HuH-7 (cell line): Measurements from ENCODE around the gene LEKR1.
"Not testable (repeated sequence)": the region's sequence is repeated elsewhere in the genome, so short reads cannot be mapped to it uniquely, and the experiment has no call there.

Source experiments
- DNase-seq: peaks from one replicate; pipeline ENCODE4 v3.0.0; 2011; ENCODE audit warnings: low spot score

Gene LEKR1

DNA sequence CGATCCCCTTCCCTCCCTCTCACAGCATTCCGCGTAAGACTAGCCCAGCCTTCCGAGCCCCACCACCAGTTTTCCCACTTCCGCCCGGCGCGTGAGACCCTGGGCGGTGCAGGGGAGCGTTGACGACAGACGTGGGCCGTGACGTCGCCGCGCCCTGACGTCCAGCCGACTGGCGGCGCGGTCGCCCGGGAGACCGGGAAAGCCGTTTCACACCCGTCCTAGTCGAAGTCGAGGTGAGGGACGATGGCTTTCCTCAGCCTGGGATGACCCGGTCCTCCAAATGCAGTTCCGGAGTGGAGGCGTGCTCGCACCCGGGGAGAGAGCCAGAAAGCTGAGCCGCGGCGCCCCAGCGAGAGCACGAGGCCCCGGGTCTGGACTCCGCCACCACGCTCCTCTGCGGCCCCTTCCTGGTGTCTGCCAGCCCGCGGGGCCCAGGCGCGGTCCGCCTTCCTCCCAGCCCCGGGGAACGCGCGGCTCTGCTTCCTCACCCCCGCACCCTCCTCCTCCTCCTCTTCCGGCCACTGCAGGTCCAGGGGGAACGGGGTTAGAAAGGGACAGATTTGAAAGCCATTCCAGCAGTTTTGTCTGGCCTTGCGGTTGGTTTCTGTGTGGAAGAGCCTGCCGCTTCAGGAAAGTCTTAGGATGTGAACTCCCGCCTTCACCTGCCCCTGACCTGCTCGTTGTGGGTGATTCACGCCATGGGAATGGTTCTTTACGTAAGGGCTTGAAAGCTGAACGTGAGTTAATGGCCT, at the start of gene LEKR1:
Gene LEKR1 (plus strand): TSS at position 210 of the 752 bp plus-strand sequence. CDS start 2,977 bp downstream, outside the sequence.
- peak; percentile 77 for DNase-seq

DNA sequence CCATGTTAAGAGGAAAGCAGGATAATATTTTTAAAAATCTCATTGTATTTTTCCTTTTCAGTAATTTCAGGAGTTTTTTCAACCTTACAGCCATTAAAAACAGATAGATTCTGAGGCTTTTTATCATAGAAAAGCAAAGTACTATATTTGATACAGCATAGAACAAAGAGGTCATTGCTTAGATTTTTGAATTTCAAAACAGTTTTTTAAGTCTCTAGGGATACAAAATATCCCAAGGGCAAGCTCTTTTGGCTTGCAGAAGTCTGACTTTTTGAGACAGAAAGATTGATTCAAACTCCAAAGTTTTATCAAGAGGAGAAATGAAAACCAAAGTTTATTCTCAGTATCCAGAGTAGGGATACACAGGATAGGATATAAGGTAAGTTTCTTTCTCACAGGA, 49.3 kb upstream of the LEKR1 start:
- no peak for DNase-seq

DNA sequence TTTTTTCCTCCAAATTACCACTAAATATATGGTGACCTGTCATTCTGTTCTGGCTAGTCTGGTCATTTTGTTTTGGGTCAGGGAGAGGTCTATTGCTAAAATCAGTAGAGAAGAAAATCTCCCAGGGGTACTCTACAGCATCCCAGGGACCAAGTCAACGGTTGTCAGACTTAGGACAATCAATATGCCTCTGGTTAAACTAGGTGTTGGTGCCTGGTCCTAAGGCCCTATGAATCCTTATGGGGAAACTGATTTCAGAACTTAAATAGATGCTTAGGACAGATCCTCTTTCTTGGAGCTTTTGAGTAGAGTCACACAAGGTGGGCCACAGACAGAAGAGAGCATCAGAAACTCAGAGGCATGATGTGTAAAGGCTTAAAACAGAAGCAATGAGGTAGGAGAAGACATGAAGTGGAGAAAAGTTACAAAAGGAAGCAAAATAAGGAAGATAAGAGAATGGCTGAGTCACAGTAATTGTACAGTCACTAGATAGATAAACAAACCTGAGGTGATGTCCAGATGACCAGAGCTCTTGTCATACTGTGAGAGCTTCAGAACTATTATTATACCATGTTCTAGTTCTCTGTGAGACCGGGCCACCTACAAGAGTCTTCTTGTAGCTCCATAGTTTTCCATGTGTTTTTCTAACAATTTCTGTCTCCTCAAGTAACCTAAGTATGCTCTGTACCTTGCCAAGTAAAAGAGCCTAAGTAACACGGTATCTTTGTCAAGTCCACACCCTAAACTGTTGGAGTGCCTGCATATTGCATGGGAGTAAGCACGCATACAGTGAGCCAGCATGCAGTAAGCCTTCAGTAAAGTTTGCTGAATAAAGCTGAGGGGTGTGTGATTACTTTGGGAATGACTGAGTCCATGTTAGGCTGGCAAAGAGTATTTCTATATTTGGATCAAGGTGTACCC, 44.6 kb upstream of the LEKR1 start:
- no peak for DNase-seq

DNA sequence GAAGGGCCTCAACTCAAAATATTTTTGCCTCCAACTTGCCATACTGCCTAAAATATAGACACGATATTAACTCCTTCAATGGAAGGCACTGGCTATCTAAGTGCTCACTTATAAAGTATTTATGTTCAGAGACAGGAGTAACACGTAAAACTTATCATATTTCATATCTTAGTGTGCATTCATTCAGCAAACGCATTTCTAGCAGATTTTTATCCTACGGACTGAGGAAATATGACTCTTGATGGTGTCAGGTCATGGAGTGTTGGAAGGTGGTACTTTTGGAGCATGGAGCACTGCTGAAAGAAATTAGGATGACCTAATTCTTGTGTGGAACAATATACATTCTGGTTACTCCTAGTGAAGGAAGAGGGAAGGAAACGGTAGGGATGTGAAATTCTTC, 43.8 kb upstream of the LEKR1 start:
- DNase-seq = no peak

DNA sequence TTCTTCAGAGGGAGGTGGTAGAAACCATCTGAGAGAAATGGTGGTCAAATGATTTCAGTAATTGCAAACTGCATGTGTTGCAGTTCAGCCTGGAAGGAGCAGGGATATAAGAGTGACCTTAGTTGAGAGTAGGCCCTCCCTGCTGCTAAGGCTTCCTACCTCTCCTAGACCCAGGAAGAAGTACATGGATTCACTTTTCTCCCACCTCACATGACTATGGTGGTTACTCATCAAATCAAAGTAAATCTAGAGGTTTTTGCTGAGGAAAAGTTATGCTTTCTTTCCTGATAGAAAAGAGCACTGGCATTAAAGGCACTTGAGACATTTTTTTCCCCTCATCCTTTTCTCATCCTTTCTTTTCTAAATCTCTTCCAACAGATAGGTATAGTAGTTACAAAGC, 43.2 kb upstream of the LEKR1 start:
- no peak for DNase-seq

DNA sequence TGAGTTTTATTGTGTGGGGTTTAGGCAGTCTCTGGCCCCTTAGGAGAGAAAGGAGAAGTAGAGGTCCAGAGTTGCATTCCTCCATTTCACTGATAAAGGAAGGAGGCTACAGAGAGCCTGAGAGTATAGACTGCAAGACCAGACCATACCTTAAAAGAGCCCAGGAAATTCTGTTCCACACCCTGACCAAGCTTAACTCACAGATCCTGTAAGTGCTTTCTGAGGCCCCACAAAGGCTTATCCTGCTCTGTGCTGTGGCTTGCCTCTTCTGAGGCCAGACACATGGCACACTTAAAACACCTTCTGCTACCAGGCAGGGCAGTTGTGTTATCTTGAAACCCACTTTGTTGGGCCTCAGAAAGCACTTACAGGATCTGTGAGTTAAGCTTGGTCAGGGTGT, 39.2 kb upstream of the LEKR1 start:
- no peak for DNase-seq

DNA sequence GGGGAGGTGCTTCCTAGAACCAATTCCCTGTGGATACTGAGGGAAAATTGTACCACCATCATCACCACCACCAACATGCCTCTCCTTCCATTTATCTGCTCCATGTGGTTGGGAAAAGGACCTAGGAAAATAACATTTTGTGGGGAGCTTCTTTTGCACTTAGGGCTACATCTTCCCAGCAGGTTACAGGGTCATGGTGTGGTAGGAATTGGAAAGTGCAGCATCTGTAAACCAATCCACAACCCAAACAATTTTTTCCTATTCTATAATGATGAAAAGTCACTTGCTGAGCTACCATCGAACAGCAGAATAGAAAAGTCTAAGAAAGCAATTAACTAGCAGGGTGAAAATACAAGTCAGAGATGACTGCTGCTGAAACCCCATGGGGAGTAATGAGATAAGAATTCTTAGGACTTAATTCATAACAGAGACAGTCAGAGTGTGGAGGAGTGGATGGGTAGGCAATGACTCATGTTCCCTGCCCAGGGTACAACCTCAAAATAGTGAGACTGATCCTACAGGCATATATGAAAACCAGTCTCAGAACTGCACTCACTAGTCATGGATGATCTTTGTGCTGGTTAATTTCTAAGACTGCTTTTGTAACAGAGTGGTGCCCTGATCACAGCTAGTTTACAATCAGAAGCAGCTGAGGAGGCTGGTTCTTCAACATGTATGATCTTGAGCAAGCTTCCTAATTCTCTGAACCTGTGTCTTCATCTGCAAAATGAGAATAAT, 38.1 kb upstream of the LEKR1 start:
- DNase-seq = no peak

DNA sequence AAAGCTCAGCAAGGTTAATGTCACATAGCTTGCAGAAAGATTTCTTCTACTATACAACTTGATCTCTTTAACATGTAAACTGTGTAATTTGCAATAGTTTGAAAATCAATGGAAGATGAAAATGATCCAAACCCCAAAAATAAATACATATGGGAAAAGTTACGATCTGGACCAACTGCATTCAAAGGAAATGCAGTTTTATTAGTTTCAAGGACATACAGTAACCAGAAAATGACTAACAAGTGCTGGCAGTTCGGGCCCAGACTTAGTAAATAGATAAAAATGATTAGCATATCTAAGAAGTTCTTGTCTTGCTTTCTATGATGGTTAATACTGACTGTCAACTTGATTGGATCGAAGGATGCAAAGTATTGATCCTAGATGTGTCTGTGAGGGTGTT, 37.3 kb upstream of the LEKR1 start:
- no peak for DNase-seq

DNA sequence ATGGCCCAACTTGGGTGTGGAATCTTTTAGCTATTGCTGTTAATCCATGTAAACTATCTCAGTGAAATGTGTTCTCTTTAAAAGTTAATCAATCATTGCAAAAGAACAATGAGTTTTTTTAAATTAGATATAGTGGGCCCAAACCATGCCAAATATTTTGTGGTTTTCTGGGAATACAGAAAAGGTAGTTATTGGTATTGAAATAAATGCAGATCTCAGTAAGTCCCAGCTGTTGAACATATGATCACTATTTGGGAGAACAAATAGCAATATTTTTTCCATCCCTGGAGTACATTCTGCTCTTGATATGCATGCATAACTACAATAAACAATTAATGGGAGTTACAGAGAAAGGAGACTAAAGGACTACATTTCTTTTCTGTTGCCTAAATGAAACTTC, 36.0 kb upstream of the LEKR1 start:
- DNase-seq = no peak

DNA sequence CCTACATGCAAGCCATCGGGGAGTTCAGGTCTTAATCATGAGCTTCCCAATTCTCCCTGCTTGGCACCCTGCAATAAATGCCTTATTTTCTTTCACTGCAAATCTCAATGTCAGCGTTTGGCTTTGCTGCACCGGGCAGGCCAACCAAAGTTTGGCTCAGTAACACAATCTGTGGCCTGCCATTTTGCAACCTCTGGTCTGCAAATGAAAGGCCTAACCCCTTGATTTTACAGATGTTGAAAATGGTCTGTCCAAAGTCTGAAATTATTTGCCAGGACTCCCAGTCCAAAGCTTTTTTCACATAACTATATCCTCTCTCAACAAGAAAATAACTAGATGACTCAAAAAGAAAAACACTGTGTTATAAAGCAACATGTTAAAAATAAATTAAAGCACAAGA, 34.0 kb upstream of the LEKR1 start:
- DNase-seq = no peak

DNA sequence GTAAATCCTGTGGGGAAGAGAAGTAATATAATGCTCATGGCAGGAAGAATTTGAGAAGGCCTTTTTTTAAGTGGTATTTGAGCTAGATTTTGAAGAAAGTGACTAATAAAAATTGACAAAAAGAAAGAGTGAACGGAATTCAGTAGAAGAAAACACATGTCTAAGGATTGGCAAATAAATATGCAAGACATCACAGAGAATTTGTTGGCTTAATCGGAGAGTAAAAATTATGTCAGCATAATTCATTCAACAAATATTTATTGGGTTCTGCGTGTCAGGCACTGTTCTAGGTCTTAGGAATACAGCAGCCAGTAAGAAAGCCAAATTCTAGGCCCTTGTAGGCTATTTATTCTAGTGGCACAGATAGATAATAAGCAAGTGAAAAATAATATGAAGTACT, 33.6 kb upstream of the LEKR1 start:
- no peak for DNase-seq

DNA sequence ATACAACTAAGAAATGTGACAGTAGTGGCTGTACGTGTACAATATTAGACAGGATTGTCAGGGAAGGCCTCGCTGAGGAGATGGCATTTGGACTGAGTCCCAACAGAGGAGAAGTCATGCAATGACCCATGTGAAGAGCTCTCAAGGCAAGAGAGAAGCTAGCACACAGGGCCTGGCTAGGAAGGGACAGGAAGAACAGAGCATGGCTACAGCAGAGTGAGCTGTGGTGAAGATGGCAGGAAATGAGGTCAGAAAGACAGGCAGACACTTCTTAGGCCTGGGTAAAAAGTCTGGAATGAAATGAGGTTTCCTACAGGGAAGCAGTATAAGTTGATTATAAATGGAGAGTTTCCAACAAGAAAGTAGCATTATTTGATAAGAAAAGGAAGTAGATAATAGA, 33.2 kb upstream of the LEKR1 start:
- DNase-seq = no peak

DNA sequence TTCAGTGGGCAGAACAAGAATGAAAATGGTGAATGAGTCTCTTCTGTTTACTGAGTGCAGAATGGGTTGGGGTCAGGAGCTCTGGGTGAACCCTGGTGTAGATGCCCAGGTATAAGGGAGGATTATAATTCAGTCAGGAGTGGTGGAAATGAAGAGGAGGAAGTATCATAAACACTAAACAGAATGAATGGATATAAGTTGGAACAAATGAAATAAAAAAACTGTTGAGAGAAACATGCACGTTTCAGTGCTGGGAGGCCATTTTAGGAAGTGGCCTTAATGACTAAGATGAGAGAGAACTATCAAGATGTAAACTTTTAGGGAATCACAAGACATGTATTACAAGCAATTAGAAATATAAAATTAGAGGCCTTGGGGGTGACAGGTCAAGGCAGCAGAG, 32.8 kb upstream of the LEKR1 start:
- no peak for DNase-seq

DNA sequence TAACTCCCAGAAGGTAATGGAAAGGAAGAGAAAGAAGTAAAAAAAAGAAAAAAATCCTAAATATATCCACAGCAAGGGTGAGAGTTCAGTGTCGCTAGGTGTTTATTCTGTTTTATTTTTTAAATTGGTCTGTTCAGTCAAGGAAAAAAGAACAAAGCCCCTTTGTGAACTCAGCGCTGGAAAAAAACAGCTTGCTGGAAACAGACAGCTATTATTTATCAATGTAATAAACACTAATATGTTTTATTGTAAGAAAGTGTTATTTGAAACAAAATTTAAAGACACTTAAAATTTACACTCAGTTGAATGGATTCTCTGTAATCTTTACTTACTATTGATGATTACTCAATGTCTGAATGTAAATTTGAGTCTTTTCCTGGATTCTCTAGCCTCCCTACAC, 32.3 kb upstream of the LEKR1 start:
- no peak for DNase-seq

DNA sequence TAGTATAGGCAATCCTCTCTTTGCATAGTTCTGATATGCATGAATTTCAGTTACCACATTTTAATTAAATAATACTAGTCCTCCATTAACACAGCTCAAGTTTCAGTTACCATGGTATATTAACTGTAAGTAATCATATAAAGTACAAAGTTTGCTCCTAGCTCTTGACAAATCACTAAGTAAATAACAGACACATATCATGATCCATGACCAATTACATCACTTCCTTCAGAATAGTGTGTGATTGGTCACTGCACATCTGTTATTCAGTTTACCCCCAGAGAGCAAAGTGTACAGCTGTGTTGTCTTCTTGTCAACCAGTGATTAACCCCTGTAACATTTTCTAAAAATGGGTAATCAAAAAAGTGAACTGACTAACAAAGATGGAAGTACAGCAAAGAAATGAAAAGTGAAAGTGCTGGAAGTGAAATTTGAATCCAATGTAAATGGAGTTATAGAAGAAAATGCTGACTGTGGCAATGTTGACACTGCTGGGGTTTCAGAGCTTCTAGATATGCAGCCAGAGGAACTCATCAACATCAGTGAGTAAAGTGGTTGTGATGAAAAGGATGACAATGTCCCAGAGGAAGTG, 30.2 kb upstream of the LEKR1 start:
- no peak for DNase-seq

DNA sequence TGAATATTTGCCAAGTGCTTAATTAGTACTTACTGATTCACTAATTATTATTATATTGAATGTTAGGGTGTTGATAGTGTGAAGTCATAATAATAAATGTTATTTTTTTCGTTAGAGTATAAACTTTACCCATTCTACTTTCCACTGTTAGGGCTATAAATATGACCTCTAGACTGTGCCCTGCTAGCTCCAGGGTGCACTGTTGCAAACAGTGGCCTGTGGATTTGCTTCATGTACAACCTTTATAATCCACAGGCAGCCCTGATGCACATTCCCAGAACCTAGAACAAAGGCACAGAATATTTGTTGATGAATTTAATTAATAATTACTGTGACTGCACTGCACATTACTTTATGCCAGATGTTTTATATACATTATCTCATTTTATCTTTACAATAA, 28.8 kb upstream of the LEKR1 start:
- DNase-seq = no peak

DNA sequence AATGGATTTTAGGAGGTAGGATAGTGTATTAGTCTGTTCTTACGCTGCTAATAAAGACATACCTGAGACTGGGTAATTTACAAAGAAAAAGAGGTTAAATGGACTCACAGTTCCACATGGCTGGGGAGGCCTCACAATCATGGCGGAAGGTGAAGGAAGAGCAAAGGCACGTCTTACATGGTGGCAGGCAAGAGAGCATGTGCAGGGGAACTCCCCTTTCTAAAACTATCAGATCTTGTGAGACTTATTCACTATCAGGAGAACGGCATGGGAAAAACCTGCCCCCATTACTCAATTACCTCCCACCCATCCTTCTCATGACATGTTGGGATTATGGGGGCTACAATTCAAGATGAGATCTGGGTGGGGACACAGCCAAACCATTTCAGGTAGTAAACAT, 25.9 kb upstream of the LEKR1 start:
- DNase-seq = not testable (repeated sequence)

DNA sequence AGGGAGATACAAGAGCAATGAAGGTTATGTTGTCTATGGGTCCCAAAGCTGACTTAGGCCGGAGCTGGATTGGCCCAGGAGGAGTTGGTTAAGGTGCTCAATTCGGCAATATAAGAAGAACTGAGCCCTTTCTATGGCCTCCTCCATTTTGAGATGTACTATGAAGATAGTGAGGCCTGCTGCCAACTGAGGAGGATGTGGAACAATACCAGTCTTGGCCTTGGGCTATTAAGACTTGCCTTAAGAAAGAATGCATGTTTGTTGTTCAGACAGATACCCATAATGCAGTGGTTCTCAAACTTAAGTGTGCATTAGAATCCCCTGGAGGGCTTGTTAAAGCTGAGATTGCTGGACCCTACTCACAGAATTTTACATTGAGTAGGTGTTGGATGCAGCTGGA, 24.4 kb upstream of the LEKR1 start:
- no peak for DNase-seq

DNA sequence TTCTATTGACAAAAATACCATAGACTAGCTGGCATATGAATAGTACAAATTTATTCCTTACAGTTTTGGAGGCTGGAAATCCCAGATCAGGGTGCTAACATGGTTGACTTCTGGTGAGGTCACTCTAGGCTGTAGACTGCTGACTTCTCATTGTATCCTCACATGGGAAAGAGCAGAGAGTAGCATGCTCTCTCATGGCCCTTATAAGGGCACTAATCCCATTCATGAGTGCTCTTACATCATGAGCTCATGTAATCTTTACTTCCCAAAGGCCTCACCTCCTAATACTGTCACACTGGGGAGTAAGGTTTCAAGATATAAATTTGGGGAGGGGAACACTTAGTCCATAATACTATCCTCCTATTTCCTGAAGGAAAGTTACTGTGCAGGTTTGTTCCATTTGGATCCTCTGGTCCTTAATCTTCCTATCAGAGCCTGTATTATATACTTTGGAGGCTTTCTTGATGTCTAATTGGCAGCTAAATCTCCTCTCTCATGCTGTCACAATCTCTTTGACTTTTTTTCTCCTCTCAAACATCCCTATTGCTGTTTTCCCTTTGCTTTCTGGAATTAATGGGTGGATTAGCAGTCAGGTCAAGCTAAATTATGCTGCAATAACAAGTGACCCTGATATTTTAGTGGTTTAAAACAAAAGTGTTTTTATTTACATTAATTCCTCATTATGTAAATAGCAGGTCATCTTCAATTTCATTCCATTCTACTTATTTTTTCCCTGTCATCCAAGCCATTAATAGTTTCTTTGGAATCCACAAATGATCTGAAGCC, 23.1 kb upstream of the LEKR1 start:
- no peak for DNase-seq

DNA sequence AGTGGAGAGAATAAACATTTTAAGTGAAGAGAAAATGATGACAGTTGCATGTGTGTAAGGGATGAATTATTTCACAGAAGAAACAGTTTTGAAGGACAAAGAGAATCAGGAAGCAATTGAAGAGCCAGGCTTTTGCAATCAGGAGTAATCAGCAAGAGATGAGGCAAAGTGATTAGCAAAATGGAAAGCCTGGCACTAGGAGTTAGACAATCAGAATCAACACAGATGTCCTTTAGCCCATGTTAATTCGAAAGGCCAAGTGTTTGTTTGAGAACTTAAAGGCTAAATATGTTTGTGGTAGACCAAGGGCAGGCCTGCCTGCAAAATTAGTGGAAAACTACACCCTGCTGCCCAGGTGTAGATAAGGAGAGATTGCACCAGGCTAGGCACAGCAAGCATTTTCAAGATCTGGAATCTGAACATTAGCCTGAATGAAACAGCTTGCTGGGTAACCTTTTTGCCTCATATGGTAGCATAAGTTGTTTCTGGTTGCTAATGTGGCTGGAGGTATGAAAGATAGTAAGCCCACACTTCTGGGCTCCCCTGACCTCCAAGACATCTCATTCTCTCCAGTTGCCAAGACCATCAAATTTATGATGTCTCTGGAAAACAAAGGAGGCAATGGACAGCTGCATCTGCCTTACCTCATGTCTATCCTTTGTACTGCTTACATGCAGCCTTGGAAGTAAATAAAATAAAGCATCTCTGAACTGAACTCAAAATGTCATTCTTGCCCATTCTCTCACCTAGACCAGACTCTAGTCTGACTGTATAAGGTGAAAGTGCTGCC, 22.0 kb upstream of the LEKR1 start:
- DNase-seq = no peak

DNA sequence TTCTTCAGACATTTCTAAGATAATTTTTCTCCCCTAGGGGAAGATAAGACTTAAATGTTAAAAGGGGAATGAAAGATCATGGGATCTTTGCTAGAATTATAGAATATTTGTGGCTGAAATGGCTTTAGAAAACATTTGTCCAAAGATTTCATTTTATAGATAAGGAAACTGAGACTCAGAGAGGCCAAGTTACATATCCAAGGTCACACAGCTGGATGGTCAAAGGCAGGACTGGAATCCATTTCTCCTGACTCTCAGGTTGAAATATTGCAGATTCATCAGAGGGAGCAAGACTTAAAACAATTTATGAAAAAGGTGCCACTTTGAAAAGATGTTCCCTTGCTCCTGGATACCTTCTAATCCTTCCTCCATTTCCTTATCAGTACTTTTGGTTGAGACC, 19.5 kb upstream of the LEKR1 start:
- no peak for DNase-seq
